SU-DHL-6 (cell line): Measurements from ENCODE around the gene KLHL9.

Experiments
- CTCF ChIP-seq: fragments of 200-600 bp; sonication (generic); IDR thresholded peaks from one replicate; pipeline ENCODE4 v1.5.1; 2017; ENCODE audit warnings: antibody characterized with exemption, mild to moderate bottlenecking, low read length, moderate library complexity; ENCODE audit not compliant: insufficient read depth, poor library complexity, severe bottlenecking
- EZH2phosphoT487 ChIP-seq: fragments of 200-600 bp; sonication (generic), shearing (Covaris generic); conservative IDR thresholded peaks from 2 replicates; pipeline ENCODE4 v1.6.1; 2018; ENCODE audit warnings: mild to moderate bottlenecking, antibody characterized with exemption, low read length, moderate library complexity, mixed read lengths

- TF ChIP-seq EZH2phosphoT487 (no peak), CTCF (no peak)
Observed at GRCh38 chr9:21286659-21287058, 48.5 kb downstream of the KLHL9 start.
